Measurements from ENCODE around the gene FLT4.
"Not testable (repeated sequence)": the region's sequence is repeated elsewhere in the genome, so short reads cannot be mapped to it uniquely, and the experiment has no call there.

FLT4 gene

GRCh38 chr5:180689775-180690174 lies 40.4 kb upstream of the FLT4 start:
- DNase-seq (ENCODE audit: low spot score): no peak
- in situ Hi-C loops (cut with MboI; ENCODE audit: low pct_unique_long_range_greater_than_20kb, low sequenced_read_pairs, unreplicated experiment): no loop called here
- TF ChIP-seq, protein P1, sequence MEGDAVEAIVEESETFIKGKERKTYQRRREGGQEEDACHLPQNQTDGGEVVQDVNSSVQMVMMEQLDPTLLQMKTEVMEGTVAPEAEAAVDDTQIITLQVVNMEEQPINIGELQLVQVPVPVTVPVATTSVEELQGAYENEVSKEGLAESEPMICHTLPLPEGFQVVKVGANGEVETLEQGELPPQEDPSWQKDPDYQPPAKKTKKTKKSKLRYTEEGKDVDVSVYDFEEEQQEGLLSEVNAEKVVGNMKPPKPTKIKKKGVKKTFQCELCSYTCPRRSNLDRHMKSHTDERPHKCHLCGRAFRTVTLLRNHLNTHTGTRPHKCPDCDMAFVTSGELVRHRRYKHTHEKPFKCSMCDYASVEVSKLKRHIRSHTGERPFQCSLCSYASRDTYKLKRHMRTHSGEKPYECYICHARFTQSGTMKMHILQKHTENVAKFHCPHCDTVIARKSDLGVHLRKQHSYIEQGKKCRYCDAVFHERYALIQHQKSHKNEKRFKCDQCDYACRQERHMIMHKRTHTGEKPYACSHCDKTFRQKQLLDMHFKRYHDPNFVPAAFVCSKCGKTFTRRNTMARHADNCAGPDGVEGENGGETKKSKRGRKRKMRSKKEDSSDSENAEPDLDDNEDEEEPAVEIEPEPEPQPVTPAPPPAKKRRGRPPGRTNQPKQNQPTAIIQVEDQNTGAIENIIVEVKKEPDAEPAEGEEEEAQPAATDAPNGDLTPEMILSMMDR (IDR thresholded peaks at IDR 0.05; ENCODE audit: extremely low read depth, insufficient read depth, missing control alignments): no peak

- DNase-seq (ENCODE audit: low spot score): no peak
- TF ChIP-seq, protein P1 (IDR thresholded peaks at IDR 0.05; ENCODE audit: extremely low read depth, insufficient read depth, missing control alignments): no peak
- in situ Hi-C loops (cut with MboI; ENCODE audit: low pct_unique_long_range_greater_than_20kb, low sequenced_read_pairs, unreplicated experiment): no loop called here
These were observed 39.8 kb upstream of the FLT4 start for GRCh38 chr5:180689071-180689694.

DNA sequence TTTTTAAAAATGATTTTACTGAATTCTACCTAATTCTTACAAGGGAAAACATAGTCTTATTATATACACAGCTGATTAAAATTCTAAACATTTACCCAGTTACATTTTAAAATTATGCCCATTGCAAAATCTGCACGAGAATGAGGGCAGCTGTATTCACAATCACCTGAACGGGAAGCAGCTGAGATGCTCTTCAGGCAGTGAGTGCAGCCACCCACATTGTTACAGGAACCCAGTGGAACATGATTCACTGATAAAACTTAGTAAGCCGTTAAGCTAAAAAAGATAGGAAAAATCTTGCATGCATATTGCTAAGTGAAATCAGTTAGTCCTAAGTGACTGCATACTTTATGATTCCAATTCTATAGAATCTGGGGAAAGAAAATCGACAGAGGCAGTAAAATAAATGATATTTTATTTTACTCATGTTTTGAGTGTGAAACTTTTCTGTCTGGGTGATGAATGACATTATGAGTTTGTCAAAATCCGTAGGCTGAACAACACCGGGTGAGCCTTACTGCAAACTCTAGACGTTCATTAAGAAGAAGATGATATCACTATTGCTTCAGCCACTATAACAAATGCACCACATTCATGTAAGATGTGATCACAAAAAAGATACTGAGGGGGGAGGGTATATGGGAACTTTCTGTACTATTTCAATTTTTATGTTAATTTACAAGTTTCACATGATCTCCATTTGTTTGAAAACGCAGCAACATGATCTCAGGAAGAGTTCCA lies 39.1 kb upstream of the FLT4 start:
- TF ChIP-seq, protein P1 (IDR thresholded peaks at IDR 0.05; ENCODE audit: extremely low read depth, insufficient read depth, missing control alignments): no peak
- no peak for DNase-seq (ENCODE audit: low spot score)
- in situ Hi-C loops (cut with MboI; ENCODE audit: low pct_unique_long_range_greater_than_20kb, low sequenced_read_pairs, unreplicated experiment): no loop called here

DNA sequence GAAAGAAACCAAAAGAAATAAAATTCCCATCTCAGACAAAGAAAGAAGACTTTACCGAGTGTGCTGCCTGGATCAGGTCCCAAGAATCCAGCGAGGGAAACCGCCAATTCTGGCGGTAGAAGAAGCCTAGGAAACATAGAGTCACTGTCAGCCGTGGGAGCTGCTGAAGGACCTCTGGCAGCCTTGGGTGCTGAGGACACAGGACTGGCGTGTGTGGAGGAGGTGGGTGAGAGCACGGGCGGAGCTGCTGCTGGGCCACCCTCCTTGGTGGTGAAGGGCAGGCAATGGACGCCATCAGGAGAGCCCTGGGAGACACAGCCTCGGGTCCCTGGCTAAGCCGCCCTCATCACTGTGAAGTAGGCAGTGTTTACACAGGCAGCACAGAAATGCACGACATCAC lies 37.4 kb upstream of the FLT4 start:
- in situ Hi-C loops (cut with MboI; ENCODE audit: low pct_unique_long_range_greater_than_20kb, low sequenced_read_pairs, unreplicated experiment); DNase-seq (ENCODE audit: low spot score): not testable (repeated sequence)

DNA sequence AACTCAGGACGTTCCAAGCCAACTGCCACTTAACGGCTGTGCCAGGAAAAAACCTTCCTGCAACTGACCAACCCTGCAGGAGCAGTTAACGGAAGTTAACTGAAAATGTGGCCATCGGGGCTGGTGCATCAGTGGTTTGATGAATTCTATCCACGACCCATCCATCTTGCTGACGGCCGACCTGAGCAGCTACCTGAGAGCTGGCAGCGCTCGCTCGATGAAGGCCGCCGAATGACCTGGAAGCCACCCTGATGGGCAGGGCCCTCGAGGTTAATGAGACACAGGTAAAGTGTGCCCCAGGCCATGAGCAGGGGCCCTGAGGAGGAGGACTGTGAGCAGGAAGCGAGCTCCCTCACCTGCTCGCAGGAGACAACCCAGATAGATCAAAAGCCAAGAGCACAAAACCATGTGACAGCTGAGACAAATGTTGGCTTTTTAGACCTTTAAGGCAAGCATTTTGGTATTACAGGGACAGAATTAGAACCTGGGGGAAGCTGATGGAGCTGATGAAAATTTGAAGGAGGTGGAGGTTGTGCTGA lies 35.3 kb upstream of the FLT4 start:
- no peak for DNase-seq (ENCODE audit: low spot score)
- TF ChIP-seq, protein P1 (IDR thresholded peaks at IDR 0.05; ENCODE audit: extremely low read depth, insufficient read depth, missing control alignments): no peak
- in situ Hi-C loops (cut with MboI; ENCODE audit: low pct_unique_long_range_greater_than_20kb, low sequenced_read_pairs, unreplicated experiment): no loop called here

GRCh38 chr5:180683220-180683922 lies 34.0 kb upstream of the FLT4 start:
- DNase-seq (ENCODE audit: low spot score): no peak
- in situ Hi-C loops (cut with MboI; ENCODE audit: low pct_unique_long_range_greater_than_20kb, low sequenced_read_pairs, unreplicated experiment): no loop called here
- TF ChIP-seq, protein P1 (IDR thresholded peaks at IDR 0.05; ENCODE audit: extremely low read depth, insufficient read depth, missing control alignments): no peak

All from GM13977 (cell line).